ENCODE data around the gene TAGLN3.

The TAGLN3 gene

DNA sequence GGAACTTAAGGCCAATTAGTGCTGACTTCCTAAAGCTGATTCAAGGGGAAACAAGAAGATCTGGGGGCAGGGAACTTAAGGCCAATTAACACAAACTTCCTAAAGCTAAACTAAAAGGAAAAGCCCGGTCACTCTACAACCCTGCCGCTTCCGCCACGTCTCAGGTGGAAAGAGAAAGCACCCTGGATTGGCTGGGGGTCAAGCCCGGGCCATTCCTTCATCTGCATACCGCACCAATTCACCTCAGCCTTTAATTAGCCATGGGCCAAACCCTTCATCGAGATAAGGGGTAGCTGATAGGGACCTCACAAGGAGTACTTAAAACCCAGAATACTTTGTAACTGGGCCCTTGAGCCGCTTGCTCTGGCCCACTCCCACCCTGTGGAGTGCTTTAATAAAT lies 50.2 kb downstream of the TAGLN3 start:
- no peak for DNase-seq (ENCODE audit: low spot score)

DNA sequence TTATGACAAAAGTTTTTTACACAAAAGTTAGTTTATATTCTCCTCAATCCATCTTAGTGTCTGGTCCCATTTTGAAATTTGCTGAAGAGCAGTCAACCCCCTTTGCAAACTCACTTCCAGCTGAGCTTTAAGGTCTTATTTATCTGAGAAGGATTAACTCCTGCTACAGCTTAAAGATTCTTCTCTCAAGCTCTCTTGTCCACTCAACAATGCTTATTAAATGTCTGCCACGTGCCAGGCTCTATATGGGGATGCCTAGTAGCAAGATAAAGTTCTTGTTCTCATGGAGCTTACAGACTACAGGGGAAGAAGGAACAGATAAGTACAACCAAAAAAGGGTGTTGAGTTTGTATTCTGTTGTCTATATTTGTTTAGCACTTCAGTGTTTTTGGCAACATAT lies 54.5 kb downstream of the TAGLN3 start:
- DNase-seq (ENCODE audit: low spot score), result no peak

DNA sequence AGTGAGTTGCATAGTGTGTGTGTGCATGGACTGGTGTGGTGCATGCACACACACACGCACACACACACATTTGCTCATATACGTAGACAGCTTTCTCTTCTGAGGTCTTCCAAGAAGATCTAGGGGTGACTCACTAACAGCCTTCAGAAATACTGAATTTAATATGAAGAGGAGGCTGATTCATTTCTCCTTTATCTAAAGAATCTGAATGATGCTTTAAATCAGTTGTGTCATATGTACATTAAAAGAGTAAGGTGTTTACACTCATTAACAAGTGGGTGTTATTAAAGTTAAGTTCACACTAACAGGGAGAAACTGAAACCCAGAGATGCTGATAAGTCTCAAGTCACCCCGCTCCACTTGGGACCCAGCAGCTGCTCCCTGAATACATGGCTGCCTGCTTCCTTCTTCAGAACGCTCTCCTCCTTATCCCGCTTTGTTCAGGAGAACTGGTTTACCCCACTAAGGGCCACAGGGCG lies 57.8 kb downstream of the TAGLN3 start:
- peak; percentile 24 for DNase-seq (ENCODE audit: low spot score)

DNA sequence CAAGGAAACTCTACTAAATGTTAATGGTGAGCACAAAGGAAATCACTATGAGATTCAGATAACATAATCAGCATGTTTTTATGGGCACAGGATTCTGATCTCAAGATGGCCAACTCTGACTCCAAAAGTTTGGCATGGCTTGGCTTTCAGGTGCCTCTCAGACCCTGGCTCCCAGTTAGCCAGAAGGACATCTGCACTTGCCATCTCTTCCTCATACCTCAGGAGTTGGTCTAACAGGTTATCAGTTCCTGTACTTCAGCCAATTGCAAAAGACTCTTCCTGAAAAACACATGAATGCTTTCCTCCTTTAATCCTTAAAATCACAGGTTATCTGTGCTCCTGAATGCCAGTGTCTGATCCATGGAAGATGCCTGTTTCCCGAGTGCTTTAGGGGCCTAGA lies 60.8 kb downstream of the TAGLN3 start:
- DNase-seq (ENCODE audit: low spot score), result no peak

DNA sequence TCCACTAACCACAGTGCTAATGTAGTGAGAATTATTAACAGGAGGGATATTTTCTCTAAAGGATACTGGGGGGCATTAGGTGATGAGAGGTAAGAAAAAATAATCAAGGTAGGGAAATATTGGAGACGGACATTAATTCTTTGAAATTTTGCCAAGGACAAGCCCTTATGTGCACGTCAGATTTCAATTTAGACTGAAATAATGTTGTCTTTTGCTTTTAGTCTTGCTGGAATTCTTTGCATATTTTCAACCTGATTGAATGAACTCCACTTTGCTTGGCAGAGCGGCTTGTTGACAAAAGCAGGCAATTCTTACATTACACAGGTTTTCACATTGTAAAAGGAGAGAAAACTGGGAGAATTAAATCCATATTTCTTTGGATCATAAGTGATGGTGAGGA lies 62.4 kb downstream of the TAGLN3 start:
- DNase-seq (ENCODE audit: low spot score), result peak; percentile 40
